H4 (cell line): ENCODE results near the gene OSCP1. TPM values are rescaled to one million over a fixed set of nuclear protein-coding genes. Genes with fewer than 3 reads are reported as not detected.
"Not testable (repeated sequence)": the region's sequence is repeated elsewhere in the genome, so short reads cannot be mapped to it uniquely, and the experiment has no call there.

ENCODE experiments used
- DNase-seq: peaks from one replicate; pipeline ENCODE4 v3.0.0-alpha.2; 2015; ENCODE audit warnings: low spot score
- total RNA-seq: library from RNA; depleted of rRNA; stranded (reverse); fragments of >200 nt; shearing (Covaris generic); gene quantifications from 2 replicates; pipeline ENCODE4 v1.2.3, GENCODE V29; 2014; rRNA removed

The OSCP1 gene
- 6.9 and 8.4 TPM in 2 replicates for total RNA-seq

DNA sequence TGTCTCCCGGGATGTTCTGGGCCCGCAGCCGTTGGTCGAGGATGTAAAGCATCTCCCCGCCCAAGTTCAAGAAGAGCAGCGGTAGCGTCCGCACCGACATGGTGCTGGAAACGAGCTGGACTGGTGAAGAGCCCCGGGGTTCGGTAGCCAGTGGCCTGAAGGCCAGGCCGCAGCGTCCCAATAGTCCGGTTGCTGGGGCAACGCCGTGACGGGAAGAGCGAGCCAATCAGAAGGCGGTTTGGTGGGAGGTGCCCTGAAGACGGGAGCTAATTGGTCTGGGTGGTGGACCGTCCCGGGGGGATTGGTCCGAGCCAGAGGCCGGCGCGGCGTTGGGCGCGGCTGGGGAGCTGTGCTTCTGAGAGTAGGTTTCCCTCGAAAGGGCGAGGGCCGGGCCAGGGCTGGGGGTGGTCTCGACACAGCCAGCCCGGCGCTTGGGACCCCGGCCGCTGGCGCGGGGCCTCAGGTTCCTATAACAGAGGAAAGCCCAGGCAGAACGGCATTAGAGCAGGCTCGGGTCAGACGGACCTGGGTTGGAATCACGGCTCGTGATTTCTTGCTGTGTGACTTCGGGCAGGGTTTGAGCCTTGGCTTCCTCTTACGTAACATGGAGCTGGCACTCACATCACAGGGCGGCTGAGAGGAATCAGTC is at the start of gene OSCP1:
Gene OSCP1 (minus strand): TSS at position 182 of the 649 bp plus-strand sequence. CDS start 82 bp downstream, at position 100.
- peak; percentile 93 for DNase-seq

DNA sequence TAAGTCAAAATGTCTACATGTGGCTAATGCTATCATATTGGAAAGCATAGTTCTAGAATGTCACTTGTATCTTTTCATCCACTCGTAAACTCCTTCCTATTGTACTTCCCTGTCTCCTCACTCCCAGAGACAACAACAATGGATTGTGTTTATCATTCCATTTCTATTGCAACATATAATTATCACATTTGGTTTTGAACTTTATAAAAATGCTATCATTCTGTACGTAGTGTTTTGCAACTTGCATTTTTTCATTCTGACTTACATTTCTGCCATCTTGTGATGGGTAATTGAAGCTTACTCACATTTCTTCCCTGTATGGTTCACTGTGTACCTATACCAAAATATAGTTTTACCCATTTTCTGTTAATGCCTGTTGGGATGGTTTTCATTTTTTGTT is 47.0 kb upstream of the OSCP1 start:
- no peak for DNase-seq

DNA sequence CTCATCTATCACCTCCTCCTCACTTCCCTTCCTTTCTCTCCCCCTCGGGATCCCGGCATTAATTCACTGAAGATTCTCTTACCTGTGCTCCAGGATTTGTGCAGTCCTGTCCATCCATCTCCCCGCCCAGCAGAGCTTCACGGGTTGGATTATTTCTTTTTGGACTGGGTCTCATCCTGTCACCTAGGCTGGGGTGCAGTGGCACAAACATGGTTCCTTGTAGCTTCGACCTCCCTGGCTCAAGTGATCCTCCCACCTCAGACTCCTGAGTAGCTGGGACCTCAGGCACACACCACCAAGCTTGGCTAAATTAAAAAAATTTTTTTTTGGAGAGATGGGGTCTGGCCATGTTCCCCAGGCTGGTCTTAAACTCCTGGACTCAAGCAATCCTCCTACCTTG is 44.7 kb upstream of the OSCP1 start:
- no peak for DNase-seq

- DNase-seq = no peak
These were observed 43.3 kb upstream of the OSCP1 start for GRCh38 chr1:36493524-36493923.

- DNase-seq = no peak
These were observed 42.2 kb upstream of the OSCP1 start for GRCh38 chr1:36492491-36492890.

DNA sequence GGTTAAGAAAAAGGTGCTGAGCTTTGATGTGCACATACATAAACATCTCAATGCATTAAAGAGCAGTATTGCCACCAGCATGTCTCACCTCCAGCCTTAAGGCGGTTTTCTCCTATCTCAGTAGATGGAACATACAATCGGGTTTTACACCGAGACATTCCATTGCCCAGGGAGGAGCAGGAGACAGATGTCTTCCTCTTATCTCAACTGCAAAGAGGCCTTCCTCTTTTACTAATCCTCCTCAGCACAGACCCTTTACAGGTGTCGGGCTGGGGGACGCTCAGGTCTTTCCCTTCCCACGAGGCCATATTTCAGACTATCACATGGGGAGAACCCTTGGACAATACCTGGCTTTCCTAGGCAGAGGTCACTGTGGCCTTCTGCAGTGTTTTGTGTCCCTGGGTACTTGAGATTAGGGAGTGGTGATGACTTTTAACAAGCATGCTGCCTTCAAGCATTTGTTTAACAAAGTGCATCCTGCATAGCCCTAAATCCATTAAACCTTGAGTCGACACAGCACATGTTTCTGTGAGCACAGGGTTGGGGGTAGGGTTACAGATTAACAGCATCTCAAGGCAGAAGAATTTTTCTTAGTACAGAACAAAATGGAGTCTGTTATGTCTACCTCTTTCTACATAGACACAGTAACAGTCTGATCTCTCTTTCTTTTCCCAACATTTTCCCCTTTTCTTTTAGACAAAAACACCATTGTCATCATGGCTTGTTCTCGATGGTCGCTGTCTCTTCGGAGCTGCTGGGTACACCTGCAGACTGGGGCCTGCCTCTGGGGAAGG is 39.2 kb upstream of the OSCP1 start:
- not testable (repeated sequence) for DNase-seq

- DNase-seq = no peak
These were observed 37.7 kb upstream of the OSCP1 start for GRCh38 chr1:36487906-36488305.

GRCh38 chr1:36487336-36487725 is 37.1 kb upstream of the OSCP1 start:
- not testable (repeated sequence) for DNase-seq

GRCh38 chr1:36486439-36487335 is 36.4 kb upstream of the OSCP1 start:
- DNase-seq = no peak

- no peak for DNase-seq
These were observed 35.8 kb upstream of the OSCP1 start for GRCh38 chr1:36486093-36486438.

- no peak for DNase-seq
These were observed 33.8 kb upstream of the OSCP1 start for GRCh38 chr1:36484099-36484498.

GRCh38 chr1:36482724-36483388 is 32.6 kb upstream of the OSCP1 start, which contains the start of gene CSF3R:
TSS of gene CSF3R (minus strand) at chr1:36482913. CDS start at chr1:36479496, 3,417 bp downstream.
- DNase-seq = no peak

DNA sequence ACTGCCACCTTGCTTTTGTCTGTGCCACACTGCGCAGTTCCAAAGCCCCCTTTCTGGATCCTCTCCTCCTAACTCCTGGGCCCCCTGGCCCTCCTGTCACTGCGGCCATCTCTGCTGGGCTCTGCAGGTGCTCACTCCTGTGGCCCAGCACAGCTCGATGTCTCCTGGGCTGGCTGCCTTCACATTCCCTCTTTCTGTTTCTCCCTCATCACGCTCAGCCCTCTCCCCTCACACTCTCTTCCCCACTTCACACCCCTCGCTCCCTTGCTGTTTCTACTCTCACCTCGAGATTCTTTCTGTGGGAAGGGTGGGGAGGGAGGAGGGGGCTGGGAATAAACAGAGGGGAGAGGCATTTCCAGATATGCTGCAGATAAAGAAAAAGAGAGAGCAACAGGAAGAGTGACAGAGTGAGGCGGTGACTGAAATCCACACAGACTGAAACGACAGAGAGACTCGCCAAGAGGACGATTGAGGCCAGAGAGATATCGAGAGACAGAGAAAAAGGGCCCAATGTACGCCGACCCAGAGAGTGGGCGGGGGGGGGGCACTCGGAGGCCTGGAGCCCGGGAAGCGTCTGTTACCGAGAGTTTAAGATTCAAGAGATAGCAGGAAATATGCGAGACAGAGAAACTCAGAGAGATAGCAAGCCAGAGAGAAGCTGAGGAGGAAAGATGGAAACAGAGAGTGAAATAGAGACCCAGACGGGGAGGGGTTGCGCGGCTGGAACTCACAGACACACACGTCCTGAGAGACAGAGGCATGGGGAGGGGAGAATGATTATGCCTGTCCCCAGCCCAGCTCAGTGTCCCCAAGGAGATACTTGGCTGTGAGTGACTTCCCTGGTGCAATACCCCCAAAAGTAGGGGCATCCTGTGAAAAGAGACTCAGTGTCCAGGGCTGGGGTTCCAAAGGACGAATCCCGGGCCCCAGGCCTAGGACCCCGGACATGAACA is 31.8 kb upstream of the OSCP1 start:
- DNase-seq = no peak

GRCh38 chr1:36481091-36481490 is 30.8 kb upstream of the OSCP1 start:
- DNase-seq = no peak

- DNase-seq = no peak
These were observed 29.9 kb upstream of the OSCP1 start for GRCh38 chr1:36480161-36480560.

DNA sequence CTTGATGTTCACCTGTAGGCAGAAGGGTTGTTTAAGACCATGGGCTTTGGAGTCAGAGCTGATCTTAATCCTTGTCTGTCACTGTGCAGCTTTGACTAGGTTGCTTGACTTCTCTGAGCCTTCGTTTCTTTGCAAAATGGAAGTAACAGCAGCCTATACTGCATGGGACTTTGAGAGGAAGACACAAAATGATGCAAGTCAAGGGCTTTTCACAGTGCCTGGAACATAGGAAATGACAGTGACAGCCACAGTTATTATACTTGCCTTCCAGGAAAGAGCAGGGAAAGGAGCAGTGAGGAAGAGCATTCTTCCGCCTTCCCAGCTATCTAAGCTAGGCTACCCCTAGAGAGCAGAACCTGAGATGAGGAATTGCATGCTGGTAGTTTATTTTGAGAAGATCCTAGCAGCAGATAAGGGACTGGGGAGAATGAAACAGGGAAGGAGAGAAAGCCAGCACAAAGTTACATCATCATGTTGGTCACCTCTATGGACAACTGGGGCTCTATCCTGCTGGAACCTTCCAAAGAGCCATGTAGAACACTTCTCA is 29.3 kb upstream of the OSCP1 start:
- no peak for DNase-seq

GRCh38 chr1:36477615-36478014 is 27.4 kb upstream of the OSCP1 start:
- not testable (repeated sequence) for DNase-seq

DNA sequence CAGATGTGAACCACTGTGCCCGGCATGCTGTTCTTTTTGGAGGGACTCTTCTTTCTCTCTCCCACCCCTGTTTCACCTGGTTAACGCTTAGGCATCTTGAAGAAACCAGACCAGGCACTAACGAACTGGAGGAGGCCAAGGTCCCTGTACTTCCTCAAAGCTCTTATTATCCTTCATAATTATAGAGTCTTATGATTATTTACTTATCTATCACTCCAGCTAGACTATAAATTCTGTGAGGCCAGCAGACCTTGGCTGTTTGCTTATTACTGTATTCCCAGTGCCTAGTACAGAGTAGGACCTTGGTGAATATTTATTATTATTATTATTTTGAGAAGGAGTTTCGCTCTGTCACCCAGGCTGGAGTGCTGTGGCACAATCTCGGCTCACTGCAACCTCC is 26.7 kb upstream of the OSCP1 start:
- no peak for DNase-seq

DNA sequence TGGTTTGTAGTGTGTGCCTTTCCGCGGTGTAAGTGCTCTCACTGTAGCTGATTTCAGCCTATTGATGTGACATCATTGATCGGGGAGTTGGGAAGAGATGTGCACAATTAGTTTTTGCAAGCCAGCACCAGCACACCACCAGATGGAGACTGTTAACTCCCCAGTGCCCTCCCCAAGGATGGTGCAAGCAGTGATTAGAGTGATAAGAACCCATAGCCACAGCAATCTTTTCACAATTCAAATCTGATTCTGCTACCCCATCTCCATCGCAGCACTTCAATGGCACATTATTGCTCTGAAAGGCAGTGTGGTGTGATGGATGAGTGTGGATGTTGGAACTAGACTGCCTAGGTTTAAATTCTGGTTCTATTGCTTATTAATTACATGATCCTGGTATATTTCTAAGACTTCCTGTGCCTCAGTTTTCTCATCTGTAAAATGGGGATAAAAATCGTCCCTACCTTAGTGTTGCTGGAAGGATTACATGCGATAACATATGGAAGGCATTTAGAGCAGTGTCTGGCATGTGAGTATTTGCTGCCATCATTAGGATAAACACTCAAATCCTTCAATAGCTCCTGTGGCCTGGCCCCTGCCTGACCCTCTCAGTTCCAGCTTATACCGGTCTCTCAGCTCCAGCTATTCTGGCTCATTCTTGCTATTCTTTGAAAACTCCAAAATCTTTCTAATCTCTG is 25.8 kb upstream of the OSCP1 start:
- DNase-seq = no peak

DNA sequence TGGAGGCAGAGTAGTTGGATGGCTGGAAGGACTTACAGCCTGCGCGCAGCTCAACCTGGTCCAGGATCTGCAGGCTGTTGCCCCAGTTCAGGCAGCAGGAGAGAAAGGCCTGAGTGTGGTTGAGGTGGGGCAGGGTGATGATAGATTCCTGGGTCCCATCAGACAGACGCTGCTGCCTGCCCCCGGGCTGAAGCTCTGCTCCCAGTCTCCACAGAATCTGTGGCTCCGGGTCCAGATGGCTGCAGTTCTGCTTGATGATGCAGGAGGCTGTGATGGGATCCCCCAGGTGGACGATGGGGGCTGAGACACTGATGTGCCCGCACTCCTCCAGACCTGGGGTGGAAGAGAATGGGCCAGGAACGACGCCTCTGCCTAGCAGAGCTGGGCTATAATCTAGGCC is 25.1 kb upstream of the OSCP1 start:
- DNase-seq = no peak
